SHP77 (cell line): ENCODE data around the gene SNRPA1.
A peak's percentile ranks its signal among the peaks of the same experiment; 100 is the strongest.

ENCODE experiments used
- DNase-seq, 2 experiments: peaks; one replicate each; lab custom pipeline; 2025; lab: John Stamatoyannopoulos, UW

Gene SNRPA1

GRCh38 chr15:101258238-101259144, 36.6 kb downstream of the SNRPA1 start:
- peak; percentile 20 to 37 for DNase-seq

- DNase-seq: no peak
Observed at GRCh38 chr15:101256757-101257156, 38.3 kb downstream of the SNRPA1 start.

GRCh38 chr15:101255615-101256241, 39.3 kb downstream of the SNRPA1 start:
- DNase-seq: no peak

GRCh38 chr15:101255051-101255395, 40.0 kb downstream of the SNRPA1 start:
- no peak for DNase-seq

GRCh38 chr15:101254157-101255050, 40.6 kb downstream of the SNRPA1 start:
- DNase-seq: no peak

- DNase-seq: no peak
Observed at GRCh38 chr15:101252836-101253235, 42.2 kb downstream of the SNRPA1 start.

GRCh38 chr15:101251830-101252820, 42.9 kb downstream of the SNRPA1 start, which contains the start of gene CHSY1:
Gene CHSY1 (minus strand): TSS chr15:101252048. CDS start chr15:101251456, 592 bp downstream.
- peak; percentile 44 to 73 for DNase-seq

GRCh38 chr15:101250873-101251829, 43.9 kb downstream of the SNRPA1 start:
- DNase-seq: peak; percentile 25 to 40

- DNase-seq: no peak
Observed at GRCh38 chr15:101250341-101250831, 44.7 kb downstream of the SNRPA1 start.

GRCh38 chr15:101248274-101248673, 46.8 kb downstream of the SNRPA1 start:
- no peak for DNase-seq

GRCh38 chr15:101246824-101247745, 48.0 kb downstream of the SNRPA1 start:
- no peak for DNase-seq

GRCh38 chr15:101246391-101246790, 48.7 kb downstream of the SNRPA1 start:
- no peak for DNase-seq

GRCh38 chr15:101244889-101245668, 50.0 kb downstream of the SNRPA1 start:
- no peak for DNase-seq

- DNase-seq: no peak
Observed at GRCh38 chr15:101244036-101244781, 50.8 kb downstream of the SNRPA1 start.

GRCh38 chr15:101243420-101243819, 51.6 kb downstream of the SNRPA1 start:
- DNase-seq: no peak

- no peak for DNase-seq
Observed at GRCh38 chr15:101242999-101243336, 52.1 kb downstream of the SNRPA1 start.
